ENCODE measurements around the gene PDGFD.

Gene PDGFD

DNA sequence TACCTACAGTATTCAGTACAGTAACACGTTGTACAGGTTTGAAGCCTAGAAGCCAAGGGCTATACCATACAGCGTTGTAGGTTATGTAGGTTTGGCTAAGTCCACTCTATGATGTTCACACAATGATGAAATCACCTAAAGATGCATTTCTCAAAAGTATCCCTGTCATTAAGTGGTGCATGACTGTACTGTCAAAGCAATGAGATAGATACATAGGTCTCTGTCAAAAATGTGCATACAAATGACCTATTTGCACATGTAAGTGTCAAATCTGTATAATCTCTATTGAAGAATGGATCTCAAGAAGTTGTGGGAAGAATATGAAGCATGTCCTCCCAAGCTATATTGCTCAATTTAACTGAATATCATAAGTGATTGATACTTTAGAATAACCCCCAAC lies 139.4 kb downstream of the PDGFD start:
- ChIA-PET POLR2A (no interaction called here), CTCF (no interaction called here)
- TF ChIP-seq ZNF384 (IDR thresholded peaks at IDR 0.05), result no peak
- TF ChIP-seq L3MBTL2 (conservative IDR thresholded peaks at IDR 0.05), result no peak
- TF ChIP-seq ARNT (IDR thresholded peaks at IDR 0.05), result no peak
- no peak for TF ChIP-seq FOXA1 (IDR thresholded peaks at IDR 0.05)
- TF ChIP-seq SP1 (IDR thresholded peaks at IDR 0.05), result no peak
- TF ChIP-seq SUZ12 (IDR thresholded peaks at IDR 0.05), result no peak
- no peak for DNase-seq (ENCODE audit: extremely low spot score)

DNA sequence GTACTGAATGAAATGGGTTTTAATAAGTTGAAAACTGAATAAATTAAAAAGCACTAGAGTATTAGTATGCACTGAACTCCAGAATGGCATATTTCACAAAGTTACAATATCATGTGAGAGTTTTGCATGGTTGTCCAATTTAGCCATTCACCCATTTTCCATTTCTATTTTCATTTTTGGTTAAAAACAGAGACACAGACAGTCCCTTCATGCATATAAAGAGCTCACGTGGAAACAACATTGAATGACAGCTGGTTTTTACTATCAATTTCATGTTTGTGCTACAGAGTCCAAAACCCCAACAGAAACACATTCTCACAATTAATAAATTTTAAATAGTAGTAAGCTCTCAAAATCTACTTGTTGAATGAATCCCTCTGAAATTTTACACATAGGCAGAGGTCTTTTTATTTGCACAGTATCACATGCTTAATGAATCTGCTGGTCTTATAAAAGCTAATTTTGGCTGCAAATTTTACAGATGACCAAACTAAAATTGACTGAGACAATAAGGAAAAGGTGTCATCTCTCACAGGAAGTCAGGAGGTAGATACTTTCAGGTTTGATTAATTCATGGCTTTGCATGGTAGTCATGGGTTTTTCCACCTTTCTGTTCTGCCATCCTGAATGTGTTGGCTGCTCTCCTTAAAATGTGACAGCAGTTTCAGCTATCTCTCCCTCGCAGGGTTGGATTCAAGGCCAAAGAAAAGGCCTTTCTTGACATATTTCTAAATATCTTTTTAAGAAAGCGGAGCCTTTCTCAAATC lies 148.1 kb downstream of the PDGFD start:
- no peak for TF ChIP-seq FOXM1 (IDR thresholded peaks at IDR 0.05; ENCODE audit: borderline replicate concordance)
- POLR2A ChIA-PET, result no interaction called here
- DNase-seq (ENCODE audit: extremely low spot score), result no peak
- CTCF ChIA-PET, result no interaction called here

DNA sequence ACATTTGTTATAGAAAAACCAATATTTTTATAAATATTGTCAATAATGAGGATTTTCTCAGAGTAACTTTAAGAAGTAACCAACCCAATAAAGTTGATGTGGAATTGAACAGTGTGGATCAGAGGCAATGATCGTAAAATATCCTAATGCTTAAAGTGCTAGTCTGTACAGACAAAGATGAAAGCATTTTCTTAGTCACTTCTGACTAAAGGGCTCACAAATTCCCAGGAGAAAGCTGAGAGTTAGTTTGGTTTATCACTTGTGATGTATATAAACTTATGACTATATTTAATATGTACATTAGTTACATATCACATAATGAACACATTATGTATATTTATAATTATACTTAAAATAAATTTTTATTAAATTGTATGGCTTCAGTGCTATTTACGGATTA lies 152.9 kb downstream of the PDGFD start:
- no peak for TF ChIP-seq BHLHE40 (IDR thresholded peaks at IDR 0.05; ENCODE audit: borderline replicate concordance)
- no peak for TF ChIP-seq L3MBTL2 (conservative IDR thresholded peaks at IDR 0.05)
- no peak for TF ChIP-seq HDGF (IDR thresholded peaks at IDR 0.05; ENCODE audit: borderline replicate concordance)
- no peak for TF ChIP-seq LEF1 (IDR thresholded peaks at IDR 0.05; ENCODE audit: borderline replicate concordance)
- TF ChIP-seq FOXA1 (IDR thresholded peaks at IDR 0.05), result no peak
- no peak for TF ChIP-seq SP1 (IDR thresholded peaks at IDR 0.05)
- no peak for TF ChIP-seq CTBP1 (IDR thresholded peaks at IDR 0.05; ENCODE audit: borderline replicate concordance)
- no peak for TF ChIP-seq ELF4 (IDR thresholded peaks at IDR 0.05)
- no peak for TF ChIP-seq SUZ12 (IDR thresholded peaks at IDR 0.05)
- no peak for TF ChIP-seq ZNF384 (IDR thresholded peaks at IDR 0.05)
- no peak for TF ChIP-seq FOXM1 (IDR thresholded peaks at IDR 0.05; ENCODE audit: borderline replicate concordance)
- TF ChIP-seq FOXK2 (IDR thresholded peaks at IDR 0.05), result no peak
- ChIA-PET POLR2A (no interaction called here), CTCF (no interaction called here)
- no peak for DNase-seq (ENCODE audit: extremely low spot score)

DNA sequence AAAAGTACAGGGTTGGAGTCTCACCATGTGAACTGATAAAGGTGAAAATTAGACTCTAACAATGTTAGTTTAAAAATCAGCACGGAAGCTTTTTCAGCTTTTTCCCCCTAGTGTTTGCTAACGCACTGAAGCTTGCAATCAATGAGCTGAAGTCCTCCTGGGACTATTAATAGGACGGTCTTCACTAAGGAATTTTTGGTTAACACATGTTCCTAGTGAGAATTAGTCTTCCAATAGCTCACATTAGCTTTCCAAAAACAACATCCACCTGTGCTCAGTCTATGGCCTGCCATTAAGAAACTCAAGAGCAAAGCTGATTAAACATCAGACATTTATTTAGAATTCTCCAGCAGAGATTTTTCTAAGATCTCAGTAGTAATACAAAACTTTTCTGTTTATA lies 154.2 kb downstream of the PDGFD start:
- CTCF ChIA-PET, result no interaction called here
- DNase-seq (ENCODE audit: extremely low spot score), result no peak
- TF ChIP-seq CTBP1 (IDR thresholded peaks at IDR 0.05; ENCODE audit: borderline replicate concordance), result no peak
- TF ChIP-seq ELF4 (IDR thresholded peaks at IDR 0.05), result no peak
- TF ChIP-seq ARNT (IDR thresholded peaks at IDR 0.05), result no peak
- TF ChIP-seq BHLHE40 (IDR thresholded peaks at IDR 0.05; ENCODE audit: borderline replicate concordance), result no peak
- TF ChIP-seq, protein P1, sequence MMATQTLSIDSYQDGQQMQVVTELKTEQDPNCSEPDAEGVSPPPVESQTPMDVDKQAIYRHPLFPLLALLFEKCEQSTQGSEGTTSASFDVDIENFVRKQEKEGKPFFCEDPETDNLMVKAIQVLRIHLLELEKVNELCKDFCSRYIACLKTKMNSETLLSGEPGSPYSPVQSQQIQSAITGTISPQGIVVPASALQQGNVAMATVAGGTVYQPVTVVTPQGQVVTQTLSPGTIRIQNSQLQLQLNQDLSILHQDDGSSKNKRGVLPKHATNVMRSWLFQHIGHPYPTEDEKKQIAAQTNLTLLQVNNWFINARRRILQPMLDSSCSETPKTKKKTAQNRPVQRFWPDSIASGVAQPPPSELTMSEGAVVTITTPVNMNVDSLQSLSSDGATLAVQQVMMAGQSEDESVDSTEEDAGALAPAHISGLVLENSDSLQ (IDR thresholded peaks at IDR 0.05), result no peak
- no peak for TF ChIP-seq HDGF (IDR thresholded peaks at IDR 0.05; ENCODE audit: borderline replicate concordance)
- TF ChIP-seq FOXK2 (IDR thresholded peaks at IDR 0.05), result no peak
- POLR2A ChIA-PET, result no interaction called here

DNA sequence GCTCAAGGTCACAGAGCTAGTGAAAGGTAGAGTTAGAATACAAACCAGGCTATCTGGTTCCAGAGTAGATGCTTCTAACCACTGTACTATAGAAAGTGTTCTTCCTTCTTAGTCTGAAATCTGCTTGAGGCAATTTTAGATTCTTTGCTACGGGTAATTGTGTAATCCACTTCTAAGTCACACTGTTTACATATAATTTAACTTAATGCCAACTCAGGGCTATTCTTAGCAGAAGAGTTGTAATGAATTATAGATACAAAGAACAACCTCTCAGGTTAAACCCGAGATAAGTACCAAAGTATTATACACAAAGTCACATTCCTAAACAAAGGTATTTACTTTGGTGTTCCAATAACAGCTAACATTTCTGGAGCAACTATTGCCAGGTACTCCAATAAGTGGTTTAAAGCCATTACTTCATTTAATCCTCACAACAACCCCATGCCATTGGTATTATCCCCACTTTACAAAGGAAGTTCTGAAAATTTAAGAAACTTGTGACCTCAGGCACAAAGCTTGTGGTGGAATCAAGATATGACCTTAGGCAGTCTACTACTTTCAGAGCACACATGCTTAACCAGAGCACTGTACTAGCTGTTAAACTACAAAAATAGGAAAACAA lies 158.6 kb downstream of the PDGFD start:
- CTCF ChIA-PET, result no interaction called here
- no peak for TF ChIP-seq CTBP1 (IDR thresholded peaks at IDR 0.05; ENCODE audit: borderline replicate concordance)
- TF ChIP-seq LEF1 (IDR thresholded peaks at IDR 0.05; ENCODE audit: borderline replicate concordance), result no peak
- no peak for TF ChIP-seq FOXK2 (IDR thresholded peaks at IDR 0.05)
- no peak for TF ChIP-seq ZNF384 (IDR thresholded peaks at IDR 0.05)
- DNase-seq (ENCODE audit: extremely low spot score), result no peak
- POLR2A ChIA-PET, result no interaction called here

DNA sequence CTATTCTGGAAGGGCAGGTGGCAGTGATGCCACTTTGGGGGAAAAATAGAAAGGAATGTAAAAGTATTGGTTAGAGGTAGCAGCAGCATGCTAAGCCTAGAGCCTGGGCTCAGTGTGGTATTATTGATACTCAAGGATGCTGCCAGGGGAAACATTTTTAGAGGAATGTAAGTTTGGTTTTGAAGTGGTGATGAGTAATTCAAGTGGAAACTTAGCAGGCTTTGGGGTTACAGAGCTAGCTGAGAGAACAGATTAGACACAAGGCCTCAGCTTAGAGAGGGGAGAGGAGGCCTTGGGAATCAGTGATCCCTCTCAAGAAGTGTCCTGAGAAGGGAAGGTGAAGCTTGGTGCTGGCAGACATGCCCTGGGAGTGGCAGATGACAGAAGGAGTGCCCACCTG lies 160.5 kb downstream of the PDGFD start:
- TF ChIP-seq ARNT (IDR thresholded peaks at IDR 0.05) (no peak), ZNF384 (IDR thresholded peaks at IDR 0.05) (no peak), FOXA1 (IDR thresholded peaks at IDR 0.05) (no peak)
- ChIA-PET CTCF (no interaction called here), POLR2A (no interaction called here)
- DNase-seq (ENCODE audit: extremely low spot score), result no peak

DNA sequence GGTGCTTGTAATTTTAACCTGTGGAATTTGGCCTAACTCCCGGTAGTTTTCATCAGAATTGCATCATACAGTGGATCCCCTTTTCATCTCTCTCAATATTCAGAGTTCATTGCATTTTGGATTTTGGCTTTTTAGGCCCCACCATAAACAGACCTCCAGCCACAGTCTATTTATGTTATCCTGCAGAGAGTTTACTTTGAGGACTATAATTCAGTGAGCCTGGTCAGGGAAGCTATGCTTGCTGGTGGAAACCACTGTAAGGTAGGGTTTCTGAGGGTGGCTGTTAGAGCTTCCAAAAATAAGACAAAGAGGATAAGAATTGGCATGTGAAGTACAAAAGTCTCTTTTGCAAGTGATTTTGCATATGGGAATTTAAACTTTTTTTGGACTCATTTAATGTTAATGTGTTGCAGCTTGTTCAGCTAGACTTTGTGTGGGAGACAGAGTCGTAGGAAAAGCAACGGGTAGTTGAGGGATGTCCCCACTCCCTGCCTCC lies 162.3 kb downstream of the PDGFD start:
- POLR2A ChIA-PET, result no interaction called here
- CTCF ChIA-PET, result no interaction called here
- DNase-seq (ENCODE audit: extremely low spot score), result no peak
- no peak for TF ChIP-seq HDGF (IDR thresholded peaks at IDR 0.05; ENCODE audit: borderline replicate concordance)

DNA sequence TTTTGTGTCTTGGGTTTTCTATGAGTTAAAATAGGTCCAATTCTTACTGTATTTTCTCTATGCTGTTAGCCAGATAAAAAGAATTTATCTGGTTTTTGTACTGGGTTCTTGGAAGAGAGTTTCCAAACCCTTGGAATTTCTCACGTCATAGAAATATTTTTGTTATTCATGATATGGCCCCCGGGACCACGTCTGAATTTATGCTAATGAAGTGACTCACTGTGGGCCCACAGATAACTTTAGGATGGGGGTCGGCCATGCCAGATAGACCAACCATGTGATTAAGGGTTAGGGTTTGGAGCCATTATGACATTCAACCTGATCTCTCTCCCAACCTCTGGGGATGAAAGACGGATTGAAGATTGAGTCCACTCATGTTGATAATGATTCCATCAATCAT lies 163.1 kb downstream of the PDGFD start:
- DNase-seq (ENCODE audit: extremely low spot score), result no peak
- TF ChIP-seq L3MBTL2 (conservative IDR thresholded peaks at IDR 0.05), result no peak
- no peak for TF ChIP-seq BHLHE40 (IDR thresholded peaks at IDR 0.05; ENCODE audit: borderline replicate concordance)
- TF ChIP-seq ZNF384 (IDR thresholded peaks at IDR 0.05), result no peak
- no peak for TF ChIP-seq FOXA1 (IDR thresholded peaks at IDR 0.05)
- no peak for TF ChIP-seq SP1 (IDR thresholded peaks at IDR 0.05)
- no peak for TF ChIP-seq ELF4 (IDR thresholded peaks at IDR 0.05)
- no peak for TF ChIP-seq ARNT (IDR thresholded peaks at IDR 0.05)
- no peak for TF ChIP-seq SUZ12 (IDR thresholded peaks at IDR 0.05)
- no peak for TF ChIP-seq FOXM1 (IDR thresholded peaks at IDR 0.05; ENCODE audit: borderline replicate concordance)
- no peak for TF ChIP-seq FOXK2 (IDR thresholded peaks at IDR 0.05)
- no peak for TF ChIP-seq HDGF (IDR thresholded peaks at IDR 0.05; ENCODE audit: borderline replicate concordance)
- TF ChIP-seq, protein P1 (IDR thresholded peaks at IDR 0.05), result no peak
- TF ChIP-seq TARDBP (IDR thresholded peaks at IDR 0.05), result no peak
- no peak for TF ChIP-seq CTBP1 (IDR thresholded peaks at IDR 0.05; ENCODE audit: borderline replicate concordance)
- ChIA-PET POLR2A (no interaction called here), CTCF (no interaction called here)
